ENCODE results near the gene DPM2.

DNA sequence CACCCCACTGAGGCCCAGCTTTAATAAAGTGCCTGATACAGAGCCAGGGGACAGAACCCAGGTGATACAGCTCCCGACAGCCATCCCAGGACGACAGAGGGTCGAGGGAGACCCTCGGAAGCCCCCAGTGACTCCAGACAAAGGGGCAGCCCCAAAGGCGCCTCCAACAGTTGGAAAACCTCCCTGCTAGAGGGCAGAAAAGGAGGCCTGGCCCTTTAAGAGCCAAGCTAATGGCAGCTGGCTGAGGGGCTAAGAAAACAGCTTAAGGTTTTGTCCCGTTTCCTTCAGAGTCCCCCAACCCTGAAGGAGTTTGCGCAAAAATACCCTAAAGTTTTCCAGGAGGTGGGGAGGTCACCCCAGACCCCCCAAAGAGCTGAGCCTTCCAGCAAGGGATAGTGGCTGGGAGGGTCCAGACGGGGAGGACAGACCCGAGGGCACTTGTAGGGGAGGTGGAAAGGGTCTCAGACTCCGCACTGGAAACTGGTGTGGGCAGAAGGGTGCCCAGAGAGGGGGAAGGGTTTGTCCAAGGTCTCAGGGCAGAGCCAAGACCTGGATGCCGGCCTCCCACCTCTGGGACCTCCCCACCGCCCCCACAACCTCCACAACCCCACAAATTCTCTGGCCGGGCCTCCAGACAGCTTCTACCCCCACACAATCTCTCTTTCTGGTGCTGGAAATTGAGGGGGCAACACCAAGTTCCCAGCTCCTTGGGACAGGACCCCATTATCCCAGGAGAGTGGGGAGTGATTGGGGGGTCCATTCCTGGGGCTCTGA is 52.0 kb downstream of the DPM2 start:
- TF ChIP-seq POLR2A (IDR thresholded peaks at IDR 0.05; ENCODE audit: low read length) = no peak
- TF ChIP-seq GATA1 (IDR thresholded peaks at IDR 0.05; ENCODE audit: low read depth, low read length) = no peak
